Liver (tissue), 9 donors: Measurements from ENCODE around the gene CLIC1. TPM values are rescaled to one million over a fixed set of nuclear protein-coding genes. Genes with fewer than 3 reads are reported as not detected.

ENCODE experiments used
- DNase-seq: peaks from one replicate; pipeline ENCODE4 v3.0.0-alpha.2; 2017; ENCODE audit warnings: low spot score
- H3K27ac ChIP-seq, 2 donors: one replicate each; pipeline ENCODE4 v1.7.0; 2013; ENCODE audit warnings: inconsistent platforms in 2 of 2, low read length in 2 of 2, control low read depth in 1 of 2, low read depth in 1 of 2, mild to moderate bottlenecking in 1 of 2
- H3K27me3 ChIP-seq, 4 donors: one replicate each; pipeline versions ENCODE4 v1.6.1 to v1.7.0; 2013; ENCODE audit warnings: low read length in 3 of 4, inconsistent platforms in 1 of 4, mild to moderate bottlenecking in 1 of 4, moderate library complexity in 1 of 4; ENCODE audit not compliant: control insufficient read depth in 4 of 4, insufficient read depth in 4 of 4
- H3K36me3 ChIP-seq, 4 donors: one replicate each; pipeline versions ENCODE4 v1.6.1 to v1.7.0; 2013; ENCODE audit warnings: low read length in 3 of 4, mild to moderate bottlenecking in 3 of 4, low read depth in 1 of 4, moderate library complexity in 1 of 4; ENCODE audit not compliant: control insufficient read depth in 4 of 4, insufficient read depth in 3 of 4
- H3K4me1 ChIP-seq, 4 donors: one replicate each; pipeline versions ENCODE4 v1.6.1 to v1.7.0; 2013; ENCODE audit warnings: low read length in 3 of 4, mild to moderate bottlenecking in 3 of 4, moderate library complexity in 1 of 4; ENCODE audit not compliant: control insufficient read depth in 4 of 4, insufficient read depth in 4 of 4
- H3K4me3 ChIP-seq, 3 donors: one replicate each; pipeline versions ENCODE4 v1.6.1 to v1.7.0; 2013; ENCODE audit warnings: low read length in 3 of 3, control low read depth in 1 of 3, low read depth in 1 of 3, mild to moderate bottlenecking in 1 of 3
- H3K9ac ChIP-seq, 2 donors: one replicate each; pipeline ENCODE4 v1.7.0; 2013; ENCODE audit warnings: low read length in 2 of 2, mild to moderate bottlenecking in 2 of 2, moderate library complexity in 2 of 2, control low read depth in 1 of 2, low read depth in 1 of 2
- H3K9me3 ChIP-seq, 4 donors: one replicate each; pipeline versions ENCODE4 v1.6.1 to v1.7.0; 2013; ENCODE audit warnings: low read length in 3 of 4; ENCODE audit not compliant: control insufficient read depth in 4 of 4
- ATF3 ChIP-seq: IDR thresholded peaks from 2 replicates; pipeline ENCODE4 v1.6.1; 2016; ENCODE audit warnings: antibody characterized with exemption
- CTCF ChIP-seq: fragments of 150-350 bp; IDR thresholded peaks from 2 replicates; pipeline ENCODE4 v1.5.1; 2017; ENCODE audit warnings: improper control_type of control experiment, low read depth, low read length; ENCODE audit not compliant: missing input control
- EGR1 ChIP-seq, 2 donors: IDR thresholded peaks; 2 replicates each; pipeline ENCODE4 v1.6.1; 2016 to 2018; ENCODE audit warnings: antibody characterized with exemption in 2 of 2, low read depth in 2 of 2
- FOXA1 ChIP-seq: IDR thresholded peaks from 2 replicates; pipeline ENCODE4 v1.6.1; 2016; ENCODE audit warnings: antibody characterized with exemption
- FOXA2 ChIP-seq: IDR thresholded peaks from 2 replicates; pipeline ENCODE4 v1.6.1; 2016; ENCODE audit warnings: antibody characterized with exemption
- GABPA ChIP-seq, 2 donors: IDR thresholded peaks in 1 of 2; conservative IDR thresholded peaks in 1 of 2; 2 replicates each; pipeline ENCODE4 v1.6.1; 2016; ENCODE audit warnings: antibody characterized with exemption in 2 of 2, mild to moderate bottlenecking in 1 of 2, moderate library complexity in 1 of 2
- HNF4A ChIP-seq, 2 donors: conservative IDR thresholded peaks; 2 replicates each; pipeline ENCODE4 v1.6.1; 2016; ENCODE audit warnings: antibody characterized with exemption in 2 of 2, mild to moderate bottlenecking in 2 of 2
- HNF4G ChIP-seq: IDR thresholded peaks from 2 replicates; pipeline ENCODE4 v1.6.1; 2016; ENCODE audit warnings: antibody characterized with exemption
- JUND ChIP-seq, 2 donors: IDR thresholded peaks; 2 replicates each; pipeline ENCODE4 v1.6.1; 2016; ENCODE audit warnings: antibody characterized with exemption in 2 of 2
- MAX ChIP-seq: IDR thresholded peaks from 2 replicates; pipeline ENCODE4 v1.6.1; 2016; ENCODE audit warnings: antibody characterized with exemption
- NR2F2 ChIP-seq: IDR thresholded peaks from 2 replicates; pipeline ENCODE4 v1.6.1; 2016; ENCODE audit warnings: antibody characterized with exemption
- RAD21 ChIP-seq, 2 donors: IDR thresholded peaks; 2 replicates each; pipeline ENCODE4 v1.6.1; 2016; ENCODE audit warnings: antibody characterized with exemption in 2 of 2, mild to moderate bottlenecking in 2 of 2
- REST ChIP-seq: IDR thresholded peaks from 2 replicates; pipeline ENCODE4 v1.6.1; 2016; ENCODE audit warnings: antibody characterized with exemption, mild to moderate bottlenecking
- RXRA ChIP-seq, 2 donors: IDR thresholded peaks; 2 replicates each; pipeline ENCODE4 v1.6.1; 2017 to 2018; ENCODE audit warnings: antibody characterized with exemption in 2 of 2, mild to moderate bottlenecking in 1 of 2
- SP1 ChIP-seq: IDR thresholded peaks from 2 replicates; pipeline ENCODE4 v1.6.1; 2018; ENCODE audit warnings: antibody characterized with exemption, mild to moderate bottlenecking
- TAF1 ChIP-seq: conservative IDR thresholded peaks from 2 replicates; pipeline ENCODE4 v1.6.1; 2016; ENCODE audit warnings: antibody characterized with exemption, mild to moderate bottlenecking
- YY1 ChIP-seq: IDR thresholded peaks from 2 replicates; pipeline ENCODE4 v1.6.1; 2016; ENCODE audit warnings: antibody characterized with exemption, mild to moderate bottlenecking
- ZBTB33 ChIP-seq: IDR thresholded peaks from 2 replicates; pipeline ENCODE4 v1.6.1; 2016; ENCODE audit warnings: antibody characterized with exemption
- WGBS: extraction: QIAGEN DNeasy Blood & Tissue Kit; methylation state at CpG from one replicate; pipeline ENCODE4 v1.1.7; 2013; 5-methylcytosine and 5-hydroxymethylcytosine counted together
- polyA plus RNA-seq, 2 donors: library from polyadenylated mRNA; stranded (reverse) in 1 of 2; unstranded in 1 of 2; fragments of 200-250 nt in 1 of 2; fragments of >200 nt in 1 of 2; fragmentation: Nextera tagmentation in 1 of 2; extraction: Ambion mirVana in 1 of 2; gene quantifications; one replicate each; pipeline versions ENCODE4 v1.2.1 to v1.2.3, GENCODE V29; 2013 to 2015
- total RNA-seq, 2 donors: library from RNA; depleted of rRNA; stranded (reverse); fragments of >200 nt; gene quantifications; one replicate each; pipeline ENCODE4 v1.2.3, GENCODE V29; 2014
- donor health status: healthy.
- donor health status: healthy.
- donor health status: healthy.
- donor health status: healthy.
- donor health status: healthy.

The CLIC1 gene
- total and polyA plus RNA-seq, 4 donors, result 56.5 to 124 (median 64.5) TPM

GRCh38 chr6:31687860-31688693 lies 48.3 kb downstream of the CLIC1 start:
- H3K4me1 ChIP-seq, result peaks cover 0 to 3% (median 1%) of the 10 kb centered on the region in 4 donors
- no peak for DNase-seq
- H3K36me3 ChIP-seq, result peaks cover 4 to 71% (median 59%) of the 10 kb centered on the region in 4 donors
- no peak overlapping the region for H3K9ac ChIP-seq
- WGBS, result 91% methylated on average over 14 of the region's 14 CpGs
- no peak overlapping the region for H3K4me3 ChIP-seq
- no peaks in the 10 kb centered on the region for H3K27me3 ChIP-seq
- H3K9me3 ChIP-seq, result no peaks in the 10 kb centered on the region
- TF ChIP-seq FOXA1 (no peak), NR2F2 (no peak), HNF4G (no peak)
- no peak overlapping the region for H3K27ac ChIP-seq

GRCh38 chr6:31687321-31687720 lies 49.0 kb downstream of the CLIC1 start:
- peaks cover 4 to 64% (median 52%) of the 10 kb centered on the region in 4 donors for H3K36me3 ChIP-seq
- no peak overlapping the region for H3K4me3 ChIP-seq
- no peaks in the 10 kb centered on the region for H3K27me3 ChIP-seq
- no peak overlapping the region for H3K9ac ChIP-seq
- no peaks in the 10 kb centered on the region for H3K9me3 ChIP-seq
- WGBS, result 84% methylated on average over 8 of the region's 8 CpGs
- H3K4me1 ChIP-seq, result peaks cover 0 to 7% (median 5%) of the 10 kb centered on the region in 4 donors
- no peak for DNase-seq
- no peak for TF ChIP-seq SP1
- no peak for TF ChIP-seq MAX
- no peak for TF ChIP-seq RXRA (IDR thresholded peaks at IDR 0.05)
- no peak for TF ChIP-seq GABPA (IDR thresholded peaks at IDR 0.05 in 1 of 2, conservative IDR thresholded peaks at IDR 0.05 in 1 of 2)
- TF ChIP-seq TAF1, result no peak
- no peak for TF ChIP-seq HNF4G
- TF ChIP-seq ATF3, result no peak
- TF ChIP-seq FOXA1, result no peak
- TF ChIP-seq FOXA2, result no peak
- no peak for TF ChIP-seq EGR1 (IDR thresholded peaks at IDR 0.05; ENCODE audit: low read depth in 2 of 2)
- TF ChIP-seq ZBTB33, result no peak
- TF ChIP-seq YY1, result no peak
- TF ChIP-seq JUND (IDR thresholded peaks at IDR 0.05), result no peak
- no peak for TF ChIP-seq NR2F2
- TF ChIP-seq HNF4A (conservative IDR thresholded peaks at IDR 0.05), result no peak
- TF ChIP-seq REST, result no peak
- TF ChIP-seq RAD21 (IDR thresholded peaks at IDR 0.05), result no peak
- TF ChIP-seq CTCF, result no peak
- no peak overlapping the region for H3K27ac ChIP-seq
